ENCODE results near the gene ARHGAP42. TPM values are rescaled to one million over a fixed set of nuclear protein-coding genes. Genes with fewer than 3 reads are reported as not detected.

ARHGAP42 gene
- total and polyA plus RNA-seq, 12 donors: 2.5 to 25.0 (median 11.5) TPM

DNA sequence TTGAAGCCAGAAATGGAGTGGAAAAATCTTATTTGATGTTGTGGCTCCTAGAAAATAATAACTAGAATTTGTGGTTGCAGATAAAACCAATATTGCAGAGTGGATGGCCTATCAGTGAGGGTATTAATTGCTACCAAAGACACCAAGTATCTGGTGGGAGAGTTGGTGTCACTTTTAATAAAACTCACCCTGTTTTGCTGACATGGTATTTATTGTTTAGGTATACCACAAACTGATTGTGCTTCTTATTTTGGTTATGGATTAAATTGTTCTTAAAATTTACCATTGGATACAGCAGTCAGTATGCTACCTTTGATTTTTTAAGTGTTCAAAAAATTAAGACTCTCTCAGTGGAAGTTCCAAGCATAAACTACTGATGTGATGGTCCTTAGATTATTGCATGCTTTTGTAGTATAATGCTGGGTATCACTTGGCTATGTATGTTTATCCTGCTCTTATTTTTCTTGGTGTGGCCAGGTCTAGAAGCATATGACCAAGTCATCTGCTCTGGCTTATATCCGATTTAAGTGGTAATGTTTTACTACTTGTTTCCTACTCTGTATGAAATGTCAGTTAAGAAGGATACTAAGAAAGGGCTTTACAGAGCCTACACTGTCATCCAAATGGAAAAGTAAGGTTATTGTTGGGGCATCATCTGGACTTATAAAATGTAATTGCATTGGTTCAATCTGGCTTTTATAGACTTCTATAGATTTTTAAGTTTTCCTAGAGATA lies 101.6 kb downstream of the ARHGAP42 start:
- TF ChIP-seq POLR2A (IDR thresholded peaks at IDR 0.05): no peak
- Histone ChIP-seq H3K4me3 (no peak overlapping the region), H3K27me3 (no peaks in the 10 kb centered on the region), H3K9me3 (replicated peaks in 1 of 3) (no peaks in the 10 kb centered on the region), H3K4me1 (replicated peaks in 1 of 2) (peaks cover 0 to 6% of the 10 kb centered on the region in 2 donors), H3K36me3 (replicated peaks in 1 of 2) (no peaks in the 10 kb centered on the region), H3K27ac (no peak overlapping the region)
- WGBS, 4 donors: 88 to 100% (median 95%) methylated on average over 1 of the region's 1 CpG
- intact Hi-C loops (cut with DNase I): no loop called here
- DNase-seq: no peak

DNA sequence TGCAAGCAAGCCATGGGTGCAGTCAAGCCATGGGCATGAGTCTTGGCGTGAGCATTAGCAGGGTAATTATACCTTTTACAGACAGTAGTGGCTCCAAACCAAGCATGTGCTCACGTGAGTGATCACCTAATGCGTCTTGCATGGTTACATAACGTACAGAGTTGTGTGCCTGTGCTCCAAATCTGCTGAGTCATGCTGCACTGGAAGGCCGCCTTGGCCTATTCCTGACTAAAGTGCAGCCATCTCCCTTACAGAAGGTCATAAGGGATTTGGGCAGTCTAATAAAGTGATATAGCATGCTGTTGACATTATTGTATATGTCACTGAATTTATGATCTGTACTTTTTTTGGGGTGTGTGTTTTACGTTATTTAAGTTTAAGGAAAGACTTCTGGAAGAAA lies 102.4 kb downstream of the ARHGAP42 start:
- no peaks in the 10 kb centered on the region for H3K27me3 ChIP-seq
- intact Hi-C loops (cut with DNase I): no loop called here
- no peaks in the 10 kb centered on the region for H3K9me3 ChIP-seq (replicated peaks in 1 of 3)
- DNase-seq: peak in 5 of 7 donors; percentile 23 to 46 (median 39)
- peaks cover 0 to 4% of the 10 kb centered on the region in 2 donors for H3K4me1 ChIP-seq (replicated peaks in 1 of 2)
- no peak overlapping the region for H3K27ac ChIP-seq
- H3K4me3 ChIP-seq: no peak overlapping the region
- no peak for TF ChIP-seq POLR2A (IDR thresholded peaks at IDR 0.05)
- TF ChIP-seq, protein P1, sequence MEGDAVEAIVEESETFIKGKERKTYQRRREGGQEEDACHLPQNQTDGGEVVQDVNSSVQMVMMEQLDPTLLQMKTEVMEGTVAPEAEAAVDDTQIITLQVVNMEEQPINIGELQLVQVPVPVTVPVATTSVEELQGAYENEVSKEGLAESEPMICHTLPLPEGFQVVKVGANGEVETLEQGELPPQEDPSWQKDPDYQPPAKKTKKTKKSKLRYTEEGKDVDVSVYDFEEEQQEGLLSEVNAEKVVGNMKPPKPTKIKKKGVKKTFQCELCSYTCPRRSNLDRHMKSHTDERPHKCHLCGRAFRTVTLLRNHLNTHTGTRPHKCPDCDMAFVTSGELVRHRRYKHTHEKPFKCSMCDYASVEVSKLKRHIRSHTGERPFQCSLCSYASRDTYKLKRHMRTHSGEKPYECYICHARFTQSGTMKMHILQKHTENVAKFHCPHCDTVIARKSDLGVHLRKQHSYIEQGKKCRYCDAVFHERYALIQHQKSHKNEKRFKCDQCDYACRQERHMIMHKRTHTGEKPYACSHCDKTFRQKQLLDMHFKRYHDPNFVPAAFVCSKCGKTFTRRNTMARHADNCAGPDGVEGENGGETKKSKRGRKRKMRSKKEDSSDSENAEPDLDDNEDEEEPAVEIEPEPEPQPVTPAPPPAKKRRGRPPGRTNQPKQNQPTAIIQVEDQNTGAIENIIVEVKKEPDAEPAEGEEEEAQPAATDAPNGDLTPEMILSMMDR (IDR thresholded peaks at IDR 0.05): no peak
- H3K36me3 ChIP-seq (replicated peaks in 1 of 2): no peaks in the 10 kb centered on the region
- 58 to 71% (median 68%) methylated on average over 6 of the region's 6 CpGs for WGBS, 4 donors

DNA sequence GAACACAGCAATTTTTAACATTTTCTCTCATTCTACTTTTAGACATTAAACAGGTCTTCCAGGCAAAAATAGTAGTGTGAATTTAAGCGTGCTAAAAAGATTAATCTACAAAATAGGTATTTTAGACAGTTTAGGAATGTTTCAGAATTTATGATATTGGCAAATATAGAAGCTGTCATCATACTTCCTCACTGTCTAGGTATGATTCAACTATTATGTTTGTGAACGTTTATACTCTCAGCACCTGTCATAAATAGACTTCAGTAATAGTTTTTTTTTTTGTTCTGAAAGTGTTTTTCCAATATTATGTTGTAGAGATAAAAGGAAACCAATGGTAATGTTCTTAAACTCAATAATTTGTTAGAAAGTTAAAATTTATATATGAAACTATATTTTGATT lies 103.0 kb downstream of the ARHGAP42 start:
- 60 to 66% (median 62%) methylated on average over 2 of the region's 2 CpGs for WGBS, 4 donors

DNA sequence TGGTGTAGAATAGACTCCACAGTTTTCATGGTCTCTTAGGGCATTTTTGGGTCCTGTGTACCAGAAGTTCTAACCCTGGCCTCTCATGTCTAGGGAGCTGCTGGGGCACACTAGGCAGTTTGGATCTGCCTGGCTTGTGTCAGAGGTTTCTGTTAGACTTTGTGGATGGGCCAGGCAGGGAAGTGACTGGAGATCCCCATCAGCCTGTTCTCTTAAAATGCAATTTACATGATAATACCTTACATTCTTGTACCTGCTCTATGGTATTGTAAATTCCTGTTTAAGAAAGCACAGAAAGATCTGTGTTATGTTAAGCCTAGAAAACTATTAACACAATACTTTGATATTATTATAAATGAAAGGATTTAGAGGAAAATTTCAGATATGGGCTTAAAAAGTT lies 104.0 kb downstream of the ARHGAP42 start:
- H3K27ac ChIP-seq: no peak overlapping the region
- H3K4me3 ChIP-seq: no peak overlapping the region
- no peaks in the 10 kb centered on the region for H3K36me3 ChIP-seq (replicated peaks in 1 of 2)
- H3K4me1 ChIP-seq (replicated peaks in 1 of 2): no peaks in the 10 kb centered on the region
- TF ChIP-seq POLR2A (IDR thresholded peaks at IDR 0.05): no peak
- TF ChIP-seq, protein P1 (IDR thresholded peaks at IDR 0.05): no peak
- intact Hi-C loops (cut with DNase I): no loop called here
- H3K27me3 ChIP-seq: no peaks in the 10 kb centered on the region
- no peak for DNase-seq
- H3K9me3 ChIP-seq (replicated peaks in 1 of 3): no peaks in the 10 kb centered on the region

More for the DNA sequence above, 103.0 kb downstream of the ARHGAP42 start:
- intact Hi-C loops (cut with DNase I): no loop called here
- Histone ChIP-seq H3K36me3 (replicated peaks in 1 of 2) (no peaks in the 10 kb centered on the region), H3K4me1 (replicated peaks in 1 of 2) (no peaks in the 10 kb centered on the region), H3K9me3 (replicated peaks in 1 of 3) (no peaks in the 10 kb centered on the region), H3K27me3 (no peaks in the 10 kb centered on the region), H3K27ac (no peak overlapping the region), H3K4me3 (no peak overlapping the region)
- no peak for DNase-seq
- TF ChIP-seq, protein P1 (IDR thresholded peaks at IDR 0.05): no peak
- no peak for TF ChIP-seq POLR2A (IDR thresholded peaks at IDR 0.05)

DNA sequence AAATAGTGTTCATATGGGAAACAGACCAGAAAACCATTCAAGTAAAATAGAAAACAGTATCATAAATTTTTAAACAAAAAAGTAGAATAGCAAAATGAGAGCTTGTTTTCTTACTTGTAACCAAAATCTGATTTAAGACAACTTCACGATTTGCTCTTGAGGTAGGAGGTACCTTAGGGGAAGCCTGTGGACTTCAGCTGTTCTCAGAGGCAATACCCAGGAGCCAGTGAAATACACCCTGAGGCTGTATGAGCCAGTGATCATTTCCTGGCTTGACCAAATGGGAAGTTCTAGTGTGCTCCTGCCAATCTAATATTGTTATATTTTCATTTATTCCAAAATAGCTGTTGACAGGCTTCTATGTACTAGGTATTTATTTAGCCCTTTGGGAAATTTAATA lies 104.8 kb downstream of the ARHGAP42 start:
- DNase-seq: no peak
- Histone ChIP-seq H3K27me3 (no peaks in the 10 kb centered on the region), H3K27ac (no peak overlapping the region), H3K4me3 (no peak overlapping the region), H3K9me3 (replicated peaks in 1 of 3) (no peaks in the 10 kb centered on the region), H3K4me1 (replicated peaks in 1 of 2) (no peaks in the 10 kb centered on the region), H3K36me3 (replicated peaks in 1 of 2) (no peaks in the 10 kb centered on the region)
- TF ChIP-seq, protein P1 (IDR thresholded peaks at IDR 0.05): no peak
- no peak for TF ChIP-seq POLR2A (IDR thresholded peaks at IDR 0.05)
- intact Hi-C loops (cut with DNase I): no loop called here
- 39 to 60% (median 41%) methylated on average over 1 of the region's 1 CpG for WGBS, 4 donors

Data from adrenal gland (tissue), 12 donors.